ENCODE data around the gene ACTR5. TPM values are rescaled to one million over a fixed set of nuclear protein-coding genes. Genes with fewer than 3 reads are reported as not detected.
A peak's percentile ranks its signal among the peaks of the same experiment; 100 is the strongest.

ACTR5 gene
- total and polyA plus RNA-seq, 2 of the 13 experiments (the other 11 are each of a cell fraction or from before 2014, with no cell fraction given), result 19.5 to 20.5 TPM

DNA sequence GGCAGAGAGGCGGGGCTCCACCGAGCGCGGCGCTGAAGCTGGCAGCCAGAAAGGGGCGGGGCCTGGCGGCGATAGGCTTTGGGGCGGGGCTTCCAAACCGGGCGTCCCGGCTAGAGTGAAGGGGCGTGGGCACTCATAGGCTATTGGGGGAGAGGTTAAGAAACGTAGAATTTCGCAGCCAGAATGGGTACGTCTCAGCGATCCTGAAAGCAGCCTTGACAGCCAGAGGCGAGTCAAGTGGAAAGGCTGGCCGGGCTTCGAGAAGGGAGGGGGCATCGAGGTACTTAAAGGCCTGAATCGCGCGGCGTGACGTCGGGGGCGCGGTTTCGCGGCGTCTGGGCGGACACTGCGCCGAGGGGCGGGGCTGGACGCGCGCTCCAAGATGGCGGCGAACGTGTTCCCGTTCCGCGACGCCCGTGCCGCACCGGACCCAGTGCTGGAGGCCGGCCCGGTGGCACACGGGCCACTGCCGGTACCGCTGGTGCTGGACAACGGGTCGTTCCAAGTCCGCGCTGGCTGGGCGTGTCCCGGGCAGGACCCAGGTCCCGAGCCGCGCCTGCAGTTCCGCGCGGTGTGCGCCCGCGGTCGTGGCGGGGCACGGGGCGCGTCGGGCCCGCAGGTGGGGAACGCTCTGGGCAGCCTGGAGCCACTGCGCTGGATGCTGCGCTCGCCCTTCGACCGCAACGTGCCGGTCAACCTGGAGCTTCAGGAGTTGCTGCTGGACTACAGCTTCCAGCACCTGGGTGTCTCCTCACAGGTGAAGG, at the start of gene ACTR5 (continued):
- TF ChIP-seq CHD2 (IDR thresholded peaks at IDR 0.05; ENCODE audit: low read depth, low read length) (no peak; the same call in 1 of the 2 replicates), RXRA (CRISPR knock-in tag; IDR thresholded peaks at IDR 0.05) (peak; percentile 67), ZNF577 (CRISPR knock-in tag; IDR thresholded peaks at IDR 0.05; ENCODE audit: borderline replicate concordance, low read depth) (no peak), ZBTB7B (CRISPR knock-in tag; IDR thresholded peaks at IDR 0.05) (peak; percentile 50; the same call in 1 of the 2 replicates), ZNF792 (CRISPR knock-in tag; IDR thresholded peaks at IDR 0.05) (peak; percentile 70), KLF9 (CRISPR knock-in tag; IDR thresholded peaks at IDR 0.05; ENCODE audit: low read depth) (no peak), TCF7L2 (IDR thresholded peaks at IDR 0.05; ENCODE audit: low read depth, low read length) (no peak), ZNF839 (CRISPR knock-in tag; IDR thresholded peaks at IDR 0.05; ENCODE audit: borderline replicate concordance) (peak; percentile 99; the same call in 1 of the 2 replicates), POLR2G (IDR thresholded peaks at IDR 0.05; ENCODE audit: low read depth, low read length) (peak; percentile 95), NCOR1 (IDR thresholded peaks at IDR 0.05; ENCODE audit: borderline replicate concordance, low read length) (peak; percentile 48; the same call in 1 of the 2 replicates), RORA (CRISPR knock-in tag; IDR thresholded peaks at IDR 0.05) (no peak), ATM (IDR thresholded peaks at IDR 0.05; ENCODE audit: borderline replicate concordance) (no peak), SP2 (CRISPR knock-in tag; IDR thresholded peaks at IDR 0.05) (peak; percentile 79), FOXK1 (CRISPR knock-in tag; IDR thresholded peaks at IDR 0.05; ENCODE audit: borderline replicate concordance, low read depth) (peak; percentile 91; the same call in 1 of the 2 replicates), ZNF644 (CRISPR knock-in tag; IDR thresholded peaks at IDR 0.05; ENCODE audit: low read depth) (no peak)
- TF ChIP-seq, protein P1, sequence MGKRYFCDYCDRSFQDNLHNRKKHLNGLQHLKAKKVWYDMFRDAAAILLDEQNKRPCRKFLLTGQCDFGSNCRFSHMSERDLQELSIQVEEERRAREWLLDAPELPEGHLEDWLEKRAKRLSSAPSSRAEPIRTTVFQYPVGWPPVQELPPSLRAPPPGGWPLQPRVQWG (CRISPR knock-in tag; IDR thresholded peaks at IDR 0.05; ENCODE audit: borderline replicate concordance, low read depth), result no peak
- TF ChIP-seq, protein P2, sequence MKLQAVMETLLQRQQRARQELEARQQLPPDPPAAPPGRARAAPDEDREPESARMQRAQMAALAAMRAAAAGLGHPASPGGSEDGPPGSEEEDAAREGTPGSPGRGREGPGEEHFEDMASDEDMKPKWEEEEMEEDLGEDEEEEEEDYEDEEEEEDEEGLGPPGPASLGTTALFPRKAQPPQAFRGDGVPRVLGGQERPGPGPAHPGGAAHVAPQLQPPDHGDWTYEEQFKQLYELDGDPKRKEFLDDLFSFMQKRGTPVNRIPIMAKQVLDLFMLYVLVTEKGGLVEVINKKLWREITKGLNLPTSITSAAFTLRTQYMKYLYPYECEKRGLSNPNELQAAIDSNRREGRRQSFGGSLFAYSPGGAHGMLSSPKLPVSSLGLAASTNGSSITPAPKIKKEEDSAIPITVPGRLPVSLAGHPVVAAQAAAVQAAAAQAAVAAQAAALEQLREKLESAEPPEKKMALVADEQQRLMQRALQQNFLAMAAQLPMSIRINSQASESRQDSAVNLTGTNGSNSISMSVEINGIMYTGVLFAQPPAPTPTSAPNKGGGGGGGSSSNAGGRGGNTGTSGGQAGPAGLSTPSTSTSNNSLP (IDR thresholded peaks at IDR 0.05; ENCODE audit: low read depth, low read length), result no peak
- TF ChIP-seq, protein P3, sequence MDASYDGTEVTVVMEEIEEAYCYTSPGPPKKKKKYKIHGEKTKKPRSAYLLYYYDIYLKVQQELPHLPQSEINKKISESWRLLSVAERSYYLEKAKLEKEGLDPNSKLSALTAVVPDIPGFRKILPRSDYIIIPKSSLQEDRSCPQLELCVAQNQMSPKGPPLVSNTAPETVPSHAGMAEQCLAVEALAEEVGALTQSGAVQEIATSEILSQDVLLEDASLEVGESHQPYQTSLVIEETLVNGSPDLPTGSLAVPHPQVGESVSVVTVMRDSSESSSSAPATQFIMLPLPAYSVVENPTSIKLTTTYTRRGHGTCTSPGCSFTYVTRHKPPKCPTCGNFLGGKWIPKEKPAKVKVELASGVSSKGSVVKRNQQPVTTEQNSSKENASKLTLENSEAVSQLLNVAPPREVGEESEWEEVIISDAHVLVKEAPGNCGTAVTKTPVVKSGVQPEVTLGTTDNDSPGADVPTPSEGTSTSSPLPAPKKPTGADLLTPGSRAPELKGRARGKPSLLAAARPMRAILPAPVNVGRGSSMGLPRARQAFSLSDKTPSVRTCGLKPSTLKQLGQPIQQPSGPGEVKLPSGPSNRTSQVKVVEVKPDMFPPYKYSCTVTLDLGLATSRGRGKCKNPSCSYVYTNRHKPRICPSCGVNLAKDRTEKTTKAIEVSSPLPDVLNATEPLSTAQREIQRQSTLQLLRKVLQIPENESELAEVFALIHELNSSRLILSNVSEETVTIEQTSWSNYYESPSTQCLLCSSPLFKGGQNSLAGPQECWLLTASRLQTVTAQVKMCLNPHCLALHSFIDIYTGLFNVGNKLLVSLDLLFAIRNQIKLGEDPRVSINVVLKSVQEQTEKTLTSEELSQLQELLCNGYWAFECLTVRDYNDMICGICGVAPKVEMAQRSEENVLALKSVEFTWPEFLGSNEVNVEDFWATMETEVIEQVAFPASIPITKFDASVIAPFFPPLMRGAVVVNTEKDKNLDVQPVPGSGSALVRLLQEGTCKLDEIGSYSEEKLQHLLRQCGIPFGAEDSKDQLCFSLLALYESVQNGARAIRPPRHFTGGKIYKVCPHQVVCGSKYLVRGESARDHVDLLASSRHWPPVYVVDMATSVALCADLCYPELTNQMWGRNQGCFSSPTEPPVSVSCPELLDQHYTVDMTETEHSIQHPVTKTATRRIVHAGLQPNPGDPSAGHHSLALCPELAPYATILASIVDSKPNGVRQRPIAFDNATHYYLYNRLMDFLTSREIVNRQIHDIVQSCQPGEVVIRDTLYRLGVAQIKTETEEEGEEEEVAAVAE (CRISPR knock-in tag; IDR thresholded peaks at IDR 0.05; ENCODE audit: borderline replicate concordance), result 0 out of 2 replicates have a peak, but pooled peaks have one; percentile 60
- TF ChIP-seq, protein P4, sequence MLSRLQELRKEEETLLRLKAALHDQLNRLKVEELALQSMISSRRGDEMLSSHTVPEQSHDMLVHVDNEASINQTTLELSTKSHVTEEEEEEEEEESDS (CRISPR knock-in tag; IDR thresholded peaks at IDR 0.05; ENCODE audit: borderline replicate concordance), result peak; percentile 91; the same call in 1 of the 2 replicates
- TF ChIP-seq, protein P5, sequence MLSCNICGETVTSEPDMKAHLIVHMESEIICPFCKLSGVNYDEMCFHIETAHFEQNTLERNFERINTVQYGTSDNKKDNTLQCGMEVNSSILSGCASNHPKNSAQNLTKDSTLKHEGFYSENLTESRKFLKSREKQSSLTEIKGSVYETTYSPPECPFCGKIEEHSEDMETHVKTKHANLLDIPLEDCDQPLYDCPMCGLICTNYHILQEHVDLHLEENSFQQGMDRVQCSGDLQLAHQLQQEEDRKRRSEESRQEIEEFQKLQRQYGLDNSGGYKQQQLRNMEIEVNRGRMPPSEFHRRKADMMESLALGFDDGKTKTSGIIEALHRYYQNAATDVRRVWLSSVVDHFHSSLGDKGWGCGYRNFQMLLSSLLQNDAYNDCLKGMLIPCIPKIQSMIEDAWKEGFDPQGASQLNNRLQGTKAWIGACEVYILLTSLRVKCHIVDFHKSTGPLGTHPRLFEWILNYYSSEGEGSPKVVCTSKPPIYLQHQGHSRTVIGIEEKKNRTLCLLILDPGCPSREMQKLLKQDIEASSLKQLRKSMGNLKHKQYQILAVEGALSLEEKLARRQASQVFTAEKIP (CRISPR knock-in tag; IDR thresholded peaks at IDR 0.05; ENCODE audit: borderline replicate concordance), result no peak
- TF ChIP-seq, protein P6, sequence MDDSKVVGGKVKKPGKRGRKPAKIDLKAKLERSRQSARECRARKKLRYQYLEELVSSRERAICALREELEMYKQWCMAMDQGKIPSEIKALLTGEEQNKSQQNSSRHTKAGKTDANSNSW (CRISPR knock-in tag; IDR thresholded peaks at IDR 0.05; ENCODE audit: borderline replicate concordance), result 0 out of 2 replicates have a peak, but pooled peaks have one; percentile 43
